HG02623 (cell line): ENCODE data around the gene CENPE.

Experiments used
- ATAC-seq: cut with Tn5 transposase; IDR thresholded peaks from one replicate; pipeline ENCODE4 v1.9.1; 2021; ENCODE audit warnings: moderate library complexity; ENCODE audit not compliant: unreplicated experiment

CENPE gene

DNA sequence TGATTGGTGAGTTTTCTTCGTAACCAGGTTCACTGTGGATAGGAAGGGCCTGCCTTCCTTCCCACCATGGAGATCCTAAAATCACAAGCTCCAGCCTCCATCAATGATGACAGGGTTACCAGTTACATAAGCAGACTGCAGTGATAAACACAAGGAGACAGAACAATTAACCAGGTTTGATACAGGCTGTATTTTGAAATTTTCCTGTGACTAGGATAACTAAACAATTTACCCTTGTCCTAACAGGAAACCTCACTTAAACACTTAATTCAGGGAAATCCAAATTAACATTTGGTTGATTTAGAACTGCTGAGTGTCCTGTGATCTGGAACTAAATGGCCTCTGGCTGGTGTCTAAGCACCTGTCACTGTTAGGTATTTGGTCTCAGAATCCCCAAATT lies 118.5 kb downstream of the CENPE start:
- no peak for ATAC-seq

GRCh38 chr4:103076747-103077347 lies 121.3 kb downstream of the CENPE start, which contains the start of gene SLC9B2:
Gene SLC9B2 (minus strand): TSS chr4:103076761. CDS start chr4:103067550, 9,211 bp downstream.
- peak; percentile 44 for ATAC-seq

DNA sequence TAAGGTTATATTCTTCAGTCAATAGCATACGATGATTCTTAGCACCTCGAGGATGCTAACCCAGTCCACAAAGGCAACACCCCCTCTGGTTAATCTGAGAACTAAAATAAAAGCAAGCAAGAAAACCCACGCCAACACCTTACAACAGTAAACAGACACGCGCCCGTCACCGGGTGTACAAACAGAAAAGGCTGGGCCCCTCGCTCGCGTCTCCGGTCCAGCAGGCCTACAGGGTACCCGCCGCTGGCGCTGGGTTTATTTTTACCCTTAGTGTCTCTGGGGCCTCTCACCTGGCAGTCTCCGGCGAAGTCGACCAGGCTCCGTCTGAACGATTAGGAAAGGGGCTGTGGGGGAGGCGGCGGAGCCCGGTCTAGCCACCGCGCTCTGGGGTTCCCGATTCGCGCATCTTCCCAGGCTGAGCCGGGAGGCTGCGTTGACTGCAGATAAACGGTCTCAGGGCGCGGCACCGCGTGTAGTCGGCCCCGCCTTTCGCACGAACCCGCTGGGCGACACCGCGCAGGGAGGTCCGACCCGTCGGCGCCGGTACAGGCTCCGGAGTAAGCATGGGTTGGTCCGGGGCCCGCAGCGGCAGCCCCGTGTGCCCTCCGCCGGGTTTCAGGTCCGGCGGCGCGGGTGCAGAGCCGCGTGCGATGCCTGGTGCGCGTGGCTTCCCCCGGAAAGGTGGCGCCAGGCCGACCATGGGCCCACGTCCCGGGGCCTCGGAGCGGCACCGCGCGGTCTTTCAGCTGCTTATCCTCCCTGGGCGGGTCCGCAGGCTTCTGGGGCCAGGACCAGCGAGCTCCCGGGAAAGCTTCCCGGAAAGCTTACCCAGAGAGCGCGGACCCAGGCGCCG lies 122.0 kb downstream of the CENPE start:
- peak; percentile 50 for ATAC-seq

- ATAC-seq = no peak
Observed at GRCh38 chr4:103075435-103075893, 122.7 kb downstream of the CENPE start.

DNA sequence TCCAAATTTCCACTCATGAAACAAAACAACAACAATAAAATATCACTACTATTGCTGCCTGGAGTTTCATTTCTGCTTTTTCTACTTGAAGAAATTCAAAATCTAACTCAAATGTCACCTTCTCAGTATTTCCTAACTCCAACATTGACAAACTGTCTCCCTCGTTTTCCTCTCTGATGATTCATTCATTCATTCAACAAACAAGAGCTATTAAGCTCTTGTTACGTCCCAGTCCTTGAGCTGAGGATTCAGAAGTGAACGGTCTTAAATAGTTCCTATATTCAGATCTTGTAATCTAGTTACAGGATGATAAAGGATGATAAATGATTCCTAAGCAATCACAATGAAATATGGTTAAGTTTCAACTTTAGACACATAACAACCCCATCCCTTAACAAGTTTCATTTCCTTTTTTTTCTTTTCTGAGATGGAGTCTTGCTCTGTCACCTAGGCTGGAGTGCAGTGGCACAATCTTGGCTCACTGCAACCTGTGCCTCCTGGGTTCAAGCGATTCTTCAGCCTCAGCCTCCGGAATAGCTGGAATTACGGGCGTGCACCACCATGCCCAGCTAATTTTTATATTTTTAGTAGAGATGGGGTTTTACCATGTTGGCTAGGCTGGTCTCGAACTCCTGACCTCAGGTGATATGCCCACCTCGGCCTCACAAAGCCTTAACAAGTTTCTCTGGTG lies 123.3 kb downstream of the CENPE start:
- no peak for ATAC-seq

GRCh38 chr4:103073792-103074438 lies 124.2 kb downstream of the CENPE start:
- no peak for ATAC-seq

- no peak for ATAC-seq
Observed at GRCh38 chr4:103067841-103068547, 130.1 kb downstream of the CENPE start.

DNA sequence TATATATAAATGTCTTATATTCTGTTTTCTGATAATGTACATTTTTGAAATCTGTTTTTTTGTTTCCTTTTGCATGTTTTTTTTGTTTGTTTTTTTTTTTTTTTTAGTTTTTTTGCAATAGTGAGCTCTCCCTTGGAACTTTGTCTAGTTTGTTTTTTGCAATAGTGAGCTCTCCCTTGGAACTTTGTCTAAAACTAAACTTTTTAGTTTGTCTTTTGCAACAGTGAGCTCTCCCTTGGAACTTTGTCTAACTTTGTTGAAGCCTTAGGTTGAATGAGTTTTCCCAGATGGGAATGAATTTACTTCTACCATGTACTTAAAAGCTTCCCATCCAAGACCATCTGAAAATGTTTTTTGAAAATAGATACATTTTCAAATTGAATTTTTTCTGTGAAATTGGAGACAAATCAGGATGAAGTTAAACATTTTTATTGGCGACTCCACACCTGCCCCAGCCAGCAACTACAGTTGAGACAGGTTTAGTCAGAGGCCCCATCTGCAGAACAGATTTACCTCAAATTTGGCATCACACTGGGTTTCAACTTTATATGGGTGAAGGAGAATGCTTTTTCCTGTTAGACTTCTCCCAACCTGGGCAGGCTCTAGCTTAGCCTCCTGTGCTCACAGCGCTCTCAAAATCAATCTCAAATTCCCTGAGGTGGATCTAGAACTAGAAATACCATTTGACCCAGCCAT lies 137.5 kb downstream of the CENPE start:
- no peak for ATAC-seq
